MM.1S (cell line): ENCODE data around the gene WASL.

Source experiments
- DNase-seq: peaks from one replicate; pipeline ENCODE4 v3.0.0-alpha.2; 2015
- H2AFZ ChIP-seq: fragments of 300-600 bp; sonication (generic); 2 replicates; pipeline ENCODE4 v1.6.0; 2016; ENCODE audit warnings: antibody characterized with exemption, low read length
- H3F3A ChIP-seq: fragments of 300-600 bp; sonication (generic); 2 replicates; pipeline ENCODE4 v1.6.1; 2016; ENCODE audit warnings: mild to moderate bottlenecking, antibody characterized with exemption, low read length, moderate library complexity, mixed read lengths; ENCODE audit not compliant: insufficient read depth
- H3K27ac ChIP-seq: fragments of 300-600 bp; sonication (generic); 2 replicates; pipeline ENCODE4 v1.5.1; 2016; ENCODE audit warnings: mild to moderate bottlenecking, low read length
- H3K27me3 ChIP-seq: fragments of 300-600 bp; sonication (generic); replicated peaks from 2 replicates; pipeline ENCODE4 v1.6.0; 2016; ENCODE audit warnings: low read length; ENCODE audit not compliant: insufficient read depth
- H3K36me3 ChIP-seq: fragments of 300-600 bp; sonication (generic); replicated peaks from 2 replicates; pipeline ENCODE4 v1.6.1; 2016; ENCODE audit warnings: mild to moderate bottlenecking, low read length, mixed read lengths; ENCODE audit not compliant: insufficient read depth
- H3K4me1 ChIP-seq: fragments of 300-600 bp; sonication (generic); 2 replicates; pipeline ENCODE4 v1.6.1; 2016; ENCODE audit warnings: low read length, mixed read lengths
- H3K4me2 ChIP-seq: fragments of 300-600 bp; sonication (generic); 2 replicates; pipeline ENCODE4 v1.6.0; 2016; ENCODE audit warnings: low read depth, low read length
- H3K4me3 ChIP-seq: fragments of 300-600 bp; sonication (generic); 2 replicates; pipeline ENCODE4 v1.5.1; 2016; ENCODE audit warnings: low read length, mixed read lengths
- H3K79me2 ChIP-seq: fragments of 300-600 bp; sonication (generic); 2 replicates; pipeline ENCODE4 v1.6.1; 2016; ENCODE audit warnings: mixed run types, low read length, mixed read lengths
- H3K9ac ChIP-seq: fragments of 300-600 bp; sonication (generic); 2 replicates; pipeline ENCODE4 v1.6.1; 2016; ENCODE audit warnings: low read length, mixed read lengths
- H3K9me2 ChIP-seq: fragments of 300-600 bp; sonication (generic); replicated peaks from 2 replicates; pipeline ENCODE4 v1.6.1; 2016; ENCODE audit warnings: mild to moderate bottlenecking, low read length, mixed read lengths; ENCODE audit not compliant: insufficient read depth
- H3K9me3 ChIP-seq: fragments of 300-600 bp; sonication (generic); replicated peaks from 2 replicates; pipeline ENCODE4 v1.6.1; 2016; ENCODE audit warnings: mild to moderate bottlenecking, low read length, mixed read lengths; ENCODE audit not compliant: insufficient read depth
- H4K20me1 ChIP-seq: fragments of 300-600 bp; sonication (generic); 2 replicates; pipeline ENCODE4 v1.6.1; 2016; ENCODE audit warnings: mild to moderate bottlenecking, low read length, moderate library complexity, mixed read lengths; ENCODE audit not compliant: insufficient read depth
- CTCF ChIP-seq: fragments of 300-600 bp; sonication (generic); IDR thresholded peaks from 2 replicates; pipeline ENCODE4 v1.5.1; 2016; ENCODE audit warnings: antibody characterized with exemption, low read length, mixed read lengths
- EZH2 ChIP-seq: fragments of 300-600 bp; sonication (generic); optimal IDR thresholded peaks from 2 replicates; pipeline ENCODE3; 2017; ENCODE audit warnings: low read depth, mild to moderate bottlenecking, antibody characterized with exemption, low read length, mixed read lengths
- EZH2phosphoT487 ChIP-seq: fragments of 300-600 bp; sonication (generic); IDR thresholded peaks from 2 replicates; pipeline ENCODE4 v1.6.1; 2018; ENCODE audit warnings: antibody characterized with exemption, low read length

WASL gene

GRCh38 chr7:123710683-123711082 is 38.1 kb downstream of the WASL start:
- Histone ChIP-seq H3K9ac (no peak overlapping the region), H3K4me1 (no peaks in the 10 kb centered on the region), H3K9me2 (no peaks in the 10 kb centered on the region), H3K79me2 (peaks cover 47% of the 10 kb centered on the region), H3K4me2 (no peak overlapping the region), H3K9me3 (no peaks in the 10 kb centered on the region), H3K4me3 (no peak overlapping the region), H4K20me1 (peaks cover 6% of the 10 kb centered on the region; the same call in 1 of the 2 replicates), H3K27ac (no peak overlapping the region), H3K36me3 (peaks cover 5% of the 10 kb centered on the region; the same call in 1 of the 2 replicates), H3K27me3 (no peaks in the 10 kb centered on the region), H2AFZ (no peak overlapping the region), H3F3A (no peaks in the 10 kb centered on the region)
- no peak for DNase-seq
- no peak for TF ChIP-seq EZH2phosphoT487
- TF ChIP-seq EZH2, result no peak
- no peak for TF ChIP-seq CTCF

- no peaks in the 10 kb centered on the region for H3F3A ChIP-seq
These were observed 39.3 kb downstream of the WASL start for GRCh38 chr7:123709525-123709924.

GRCh38 chr7:123705211-123705901 is 43.4 kb downstream of the WASL start:
- TF ChIP-seq EZH2 (no peak), EZH2phosphoT487 (no peak), CTCF (no peak)
- Histone ChIP-seq H3K79me2 (peaks cover 6% of the 10 kb centered on the region; the same call in 1 of the 2 replicates), H3K9me2 (no peaks in the 10 kb centered on the region), H3K36me3 (peaks cover 5% of the 10 kb centered on the region; the same call in 1 of the 2 replicates), H3F3A (no peaks in the 10 kb centered on the region), H3K27ac (no peak overlapping the region), H3K27me3 (no peaks in the 10 kb centered on the region), H2AFZ (no peak overlapping the region), H3K4me1 (no peaks in the 10 kb centered on the region), H4K20me1 (no peaks in the 10 kb centered on the region), H3K9ac (no peak overlapping the region), H3K9me3 (no peaks in the 10 kb centered on the region), H3K4me3 (no peak overlapping the region), H3K4me2 (no peak overlapping the region)
- no peak for DNase-seq

More at GRCh38 chr7:123709525-123709924, 39.3 kb downstream of the WASL start:
- Histone ChIP-seq H3K36me3 (peaks cover 5% of the 10 kb centered on the region; the same call in 1 of the 2 replicates), H3K4me3 (no peak overlapping the region), H3K27me3 (no peaks in the 10 kb centered on the region), H2AFZ (no peak overlapping the region), H3K9ac (no peak overlapping the region), H3K9me3 (no peaks in the 10 kb centered on the region), H4K20me1 (peaks cover 6% of the 10 kb centered on the region; the same call in 1 of the 2 replicates), H3K79me2 (peaks cover 36% of the 10 kb centered on the region), H3K4me1 (no peaks in the 10 kb centered on the region), H3K9me2 (no peaks in the 10 kb centered on the region), H3K27ac (no peak overlapping the region), H3K4me2 (no peak overlapping the region)
- no peak for DNase-seq
- no peak for TF ChIP-seq EZH2phosphoT487
- no peak for TF ChIP-seq EZH2
- TF ChIP-seq CTCF, result no peak
